AG10803 (cell line): ENCODE data around the gene PDXK.

Experiments
- DNase-seq: peaks from one replicate; pipeline ENCODE4 v3.0.0; 2010; ENCODE audit warnings: low read depth
- H3K4me3 ChIP-seq: 2 replicates; pipeline ENCODE4 v1.5.1; 2011; ENCODE audit warnings: mild to moderate bottlenecking, low read length, control low read depth
- CTCF ChIP-seq: conservative IDR thresholded peaks from 2 replicates; pipeline ENCODE4 v1.5.1; 2011; ENCODE audit warnings: mild to moderate bottlenecking, low read length, control low read depth, inconsistent platforms

Gene PDXK

GRCh38 chr21:43786300-43786806 lies 67.4 kb downstream of the PDXK start:
- DNase-seq, result no peak
- no peak for TF ChIP-seq CTCF
- no peak overlapping the region for H3K4me3 ChIP-seq

GRCh38 chr21:43786807-43787440 lies 68.0 kb downstream of the PDXK start:
- H3K4me3 ChIP-seq, result no peak overlapping the region
- TF ChIP-seq CTCF, result no peak
- no peak for DNase-seq

GRCh38 chr21:43789276-43790009 lies 70.5 kb downstream of the PDXK start, which contains the start of gene RRP1:
Gene RRP1 (plus strand): TSS chr21:43789577. CDS start chr21:43789630, 53 bp downstream.
- peak; percentile 76 for DNase-seq
- TF ChIP-seq CTCF, result peak; percentile 46
- peak within 1 kb of the TSS; percentile 92 for H3K4me3 ChIP-seq

- no peak for DNase-seq
- TF ChIP-seq CTCF, result no peak
- peak overlapping the region; percentile 92 for H3K4me3 ChIP-seq
Measured at GRCh38 chr21:43790010-43790524, 71.1 kb downstream of the PDXK start.

- no peak for DNase-seq
- TF ChIP-seq CTCF, result no peak
- H3K4me3 ChIP-seq, result no peak overlapping the region
Measured at GRCh38 chr21:43792406-43792805, 73.5 kb downstream of the PDXK start.

- H3K4me3 ChIP-seq, result no peak overlapping the region
- no peak for DNase-seq
- TF ChIP-seq CTCF, result no peak
Measured at GRCh38 chr21:43793243-43793642, 74.3 kb downstream of the PDXK start.
